ENCODE data around the gene CACNA1S. TPM values are rescaled to one million over a fixed set of nuclear protein-coding genes. Genes with fewer than 3 reads are reported as not detected.

Gene CACNA1S
- total RNA-seq, 4 donors from 2014 or later = not detected

- WGBS, 2 donors (ENCODE audit: low coverage in 1 of 2) = 100% methylated on average over 1 of the region's 9 CpGs; no CpG with 5 or more reads in 1 of the 2 donors
- peaks cover 0 to 48% of the 10 kb centered on the region in 2 donors for H3K36me3 ChIP-seq
- H3K4me3 ChIP-seq = no peak overlapping the region
- H3K27me3 ChIP-seq = no peaks in the 10 kb centered on the region
- no peaks in the 10 kb centered on the region for H3K9me3 ChIP-seq
- no peak overlapping the region for H3K27ac ChIP-seq
- TF ChIP-seq POLR2A (IDR thresholded peaks at IDR 0.05) = no peak
- no peak for TF ChIP-seq EP300 (IDR thresholded peaks at IDR 0.05)
- no peak for TF ChIP-seq POLR2AphosphoS5 (IDR thresholded peaks at IDR 0.05)
- H3K4me1 ChIP-seq = no peaks in the 10 kb centered on the region
- no peak for ATAC-seq
Observed at GRCh38 chr1:200990114-200990513, 122.1 kb downstream of the CACNA1S start.

Other genes with a start within 250 kb of the CACNA1S start
- gene GPR25, start 239.4 kb downstream of the CACNA1S start, total RNA-seq = not detected
- 1 to 10 TPM in 1 of 4 donors, under 1 TPM in 1, not detected in 2; 0.47 to 2.9 TPM for gene INAVA, start 217.5 kb downstream of the CACNA1S start, total RNA-seq
- gene KIF21B, start 88.7 kb downstream of the CACNA1S start, total RNA-seq = 1 to 10 TPM; 1.2 to 1.9 (median 1.6) TPM
- not detected for gene ASCL5, start 14.8 kb upstream of the CACNA1S start, total RNA-seq
- gene TMEM9, start 42.0 kb upstream of the CACNA1S start, total RNA-seq = 10 to 100 TPM; 51.7 to 61.5 (median 56.7) TPM
- gene IGFN1, start 78.4 kb upstream of the CACNA1S start, total RNA-seq = not detected
- 10 to 100 TPM in 1 of 4 donors, 1 to 10 TPM in 2, under 1 TPM in 1; 0.27 to 12.8 (median 4.0) TPM for gene PKP1, start 171.1 kb upstream of the CACNA1S start, total RNA-seq

Data from gastroesophageal sphincter (tissue), 4 donors.